GM23248 (cell line): ENCODE data around the gene RFX4.

Source experiments
- EZH2 ChIP-seq: fragments of 200-600 bp; sonication (generic); IDR thresholded peaks from 2 replicates; pipeline ENCODE4 v1.6.1; 2018; ENCODE audit warnings: antibody characterized with exemption, mild to moderate bottlenecking; ENCODE audit not compliant: insufficient read depth, poor library complexity, severe bottlenecking
- EZH2phosphoT487 ChIP-seq: fragments of 200-600 bp; sonication (generic); IDR thresholded peaks from 2 replicates; pipeline ENCODE4 v1.6.1; 2018; ENCODE audit warnings: antibody characterized with exemption, moderate library complexity, mild to moderate bottlenecking, low read depth; ENCODE audit not compliant: insufficient read depth

DNA sequence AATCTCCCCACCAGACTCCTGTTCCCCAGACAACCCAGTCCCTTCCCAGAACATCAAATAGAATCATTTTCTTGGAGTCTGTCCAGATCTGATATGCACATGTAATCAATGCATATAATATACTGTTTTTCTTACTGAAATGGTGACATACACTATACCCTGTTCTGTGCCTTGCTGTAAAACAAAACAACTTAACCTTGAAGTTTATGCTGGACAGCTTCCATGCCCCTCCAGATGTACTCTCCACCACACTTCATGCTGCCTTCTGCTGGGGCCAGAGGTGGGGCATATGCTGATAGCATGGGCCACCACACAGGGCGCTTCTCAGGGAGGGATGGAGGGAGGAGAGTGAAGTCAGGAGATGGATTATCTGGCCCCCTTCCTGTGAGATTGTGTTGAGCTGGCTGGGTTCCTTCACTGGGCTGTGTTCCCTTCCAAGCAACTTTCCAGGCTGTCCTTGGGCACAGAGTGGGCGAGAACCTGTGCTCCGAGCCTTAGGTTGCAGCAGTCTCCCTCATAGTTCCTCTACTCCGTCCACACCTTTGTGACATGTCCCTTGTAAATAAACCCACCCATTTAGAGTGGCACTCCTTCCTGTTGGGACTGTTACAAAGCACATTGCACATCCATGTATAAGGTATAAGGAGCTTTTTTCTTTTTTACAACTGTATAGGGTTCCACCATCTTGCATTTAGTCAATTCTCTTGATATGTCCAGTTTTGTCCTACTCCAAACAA lies 114.0 kb downstream of the RFX4 start:
- no peak for TF ChIP-seq EZH2
- TF ChIP-seq EZH2phosphoT487, result no peak
